Measurements from ENCODE around the gene UBAP2L.
"Not testable (repeated sequence)": the region's sequence is repeated elsewhere in the genome, so short reads cannot be mapped to it uniquely, and the experiment has no call there.

Gene UBAP2L

DNA sequence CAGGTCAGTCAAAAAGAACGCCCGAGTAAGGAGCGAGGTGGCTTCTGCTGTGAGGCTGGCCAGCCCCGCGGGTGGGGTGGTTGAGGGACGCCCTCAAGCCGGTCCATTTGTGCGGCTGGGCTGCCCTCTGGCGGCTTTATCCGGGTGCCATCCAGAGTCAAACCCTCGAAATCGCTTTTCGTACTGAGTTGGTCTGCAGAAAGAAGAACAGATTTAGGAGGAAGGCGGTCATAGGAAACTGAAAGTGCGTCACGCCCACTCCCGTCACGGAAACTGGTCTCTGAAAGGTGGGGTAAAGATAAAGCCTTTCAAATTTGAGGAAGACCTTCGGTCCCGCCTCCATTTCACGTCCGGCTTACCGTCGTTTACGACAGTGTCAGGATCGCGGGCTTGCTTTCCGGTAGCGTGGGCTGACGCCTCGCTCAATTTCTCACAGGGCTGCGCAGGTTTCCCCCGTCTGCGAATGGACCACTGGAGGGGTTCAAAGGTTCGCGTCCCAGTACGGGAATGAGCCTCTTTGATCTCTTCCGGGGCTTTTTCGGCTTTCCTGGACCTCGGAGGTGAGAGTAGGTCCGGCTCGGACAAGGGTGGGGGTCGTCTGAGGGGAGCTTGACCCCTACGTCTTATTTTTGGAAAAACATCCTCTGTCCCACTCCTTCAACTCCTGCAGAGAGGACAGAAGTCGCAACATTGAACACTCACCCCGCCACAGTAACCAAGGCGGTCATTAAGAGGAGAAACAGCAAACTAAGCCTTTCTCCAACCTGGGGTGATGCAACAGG lies 51.7 kb downstream of the UBAP2L start, which contains the start of gene HAX1:
Gene HAX1, plus strand, starts transcription at position 413 of the 782 bp plus-strand sequence. Its CDS starts 95 bp downstream, at position 508.
- peak; percentile 84 for DNase-seq (ENCODE audit: low read depth, low spot score)
- TF ChIP-seq YY1 (IDR thresholded peaks at IDR 0.05; ENCODE audit: insufficient read depth, insufficient read length) (peak; percentile 35), SUZ12 (IDR thresholded peaks at IDR 0.05; ENCODE audit: extremely low read depth, insufficient read depth, insufficient read length) (no peak), ZNF274 (IDR thresholded peaks at IDR 0.05; ENCODE audit: low read depth, low read length) (no peak)
- peak within 1 kb of the TSS; percentile 97 for H3K9ac ChIP-seq (ENCODE audit: insufficient read length, low read depth)
- H3K36me3 ChIP-seq (ENCODE audit: insufficient read depth, insufficient read length, low read length) = peaks cover 70% of the 10 kb centered on the region
- no peaks in the 10 kb centered on the region for H3K9me3 ChIP-seq (ENCODE audit: insufficient read depth, low read length)
- peak within 1 kb of the TSS; percentile 90 for H3K4me3 ChIP-seq (ENCODE audit: insufficient read length, low read depth)
- peaks cover 4% of the 10 kb centered on the region for H3K4me1 ChIP-seq (ENCODE audit: insufficient read depth, insufficient read length)
- H3K27me3 ChIP-seq (ENCODE audit: insufficient read depth, insufficient read length) = no peaks in the 10 kb centered on the region

DNA sequence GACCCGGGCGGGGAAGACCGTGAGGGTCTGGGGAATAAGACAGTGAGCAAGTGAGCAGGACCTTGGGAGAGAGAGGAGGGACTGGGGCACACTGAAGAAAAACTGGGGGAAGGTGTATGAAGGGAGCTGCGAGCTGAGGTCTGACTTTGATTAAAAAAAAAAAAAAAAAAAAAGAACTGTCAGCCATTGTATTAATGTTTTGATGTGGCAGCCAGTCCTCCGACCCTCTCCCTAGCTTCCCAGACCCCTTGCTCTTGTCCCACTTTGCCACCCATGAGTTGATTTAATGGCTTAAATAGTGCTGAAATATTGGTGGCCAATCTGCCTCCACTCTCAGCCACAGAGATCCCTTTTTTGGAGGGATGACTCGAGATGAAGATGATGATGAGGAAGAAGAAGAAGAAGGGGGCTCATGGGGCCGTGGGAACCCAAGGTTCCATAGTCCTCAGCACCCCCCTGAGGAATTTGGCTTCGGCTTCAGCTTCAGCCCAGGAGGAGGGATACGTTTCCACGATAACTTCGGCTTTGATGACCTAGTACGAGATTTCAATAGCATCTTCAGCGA lies 52.3 kb downstream of the UBAP2L start:
- Histone ChIP-seq H3K27me3 (ENCODE audit: insufficient read depth, insufficient read length) (no peaks in the 10 kb centered on the region), H3K9me3 (ENCODE audit: insufficient read depth, low read length) (no peaks in the 10 kb centered on the region), H3K4me1 (ENCODE audit: insufficient read depth, insufficient read length) (peaks cover 4% of the 10 kb centered on the region), H3K9ac (ENCODE audit: insufficient read length, low read depth) (peak overlapping the region; percentile 97), H3K36me3 (ENCODE audit: insufficient read depth, insufficient read length, low read length) (peaks cover 73% of the 10 kb centered on the region), H3K4me3 (ENCODE audit: insufficient read length, low read depth) (peak overlapping the region; percentile 90)
- no peak for DNase-seq (ENCODE audit: low read depth, low spot score)
- TF ChIP-seq ZNF274 (IDR thresholded peaks at IDR 0.05; ENCODE audit: low read depth, low read length) (no peak), SUZ12 (IDR thresholded peaks at IDR 0.05; ENCODE audit: extremely low read depth, insufficient read depth, insufficient read length) (no peak), YY1 (IDR thresholded peaks at IDR 0.05; ENCODE audit: insufficient read depth, insufficient read length) (no peak)

DNA sequence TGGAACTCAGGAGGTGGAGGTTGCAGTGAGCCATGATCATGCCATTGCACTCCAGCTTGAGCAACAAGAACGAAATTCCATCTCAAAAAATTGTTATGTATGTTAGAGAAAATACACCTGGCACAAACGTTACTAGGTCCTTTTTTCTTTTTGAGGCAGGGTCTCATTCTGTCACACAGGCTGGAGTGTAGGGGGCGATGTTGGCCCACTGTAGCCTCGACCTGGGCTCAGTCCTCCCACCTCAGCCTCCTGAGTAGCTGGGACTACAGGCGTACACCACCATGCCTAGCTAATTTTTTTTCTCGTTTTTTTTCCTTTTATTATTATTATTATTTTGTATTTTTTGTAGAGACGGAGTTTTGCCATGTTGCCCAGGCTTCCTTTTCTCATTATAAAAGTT lies 56.0 kb downstream of the UBAP2L start:
- no peak for TF ChIP-seq SUZ12 (IDR thresholded peaks at IDR 0.05; ENCODE audit: extremely low read depth, insufficient read depth, insufficient read length)
- no peak for TF ChIP-seq YY1 (IDR thresholded peaks at IDR 0.05; ENCODE audit: insufficient read depth, insufficient read length)
- Histone ChIP-seq H3K27me3 (ENCODE audit: insufficient read depth, insufficient read length) (no peaks in the 10 kb centered on the region), H3K9me3 (ENCODE audit: insufficient read depth, low read length) (no peaks in the 10 kb centered on the region), H3K4me1 (ENCODE audit: insufficient read depth, insufficient read length) (peaks cover 4% of the 10 kb centered on the region), H3K4me3 (ENCODE audit: insufficient read length, low read depth) (no peak overlapping the region), H3K9ac (ENCODE audit: insufficient read length, low read depth) (no peak overlapping the region), H3K36me3 (ENCODE audit: insufficient read depth, insufficient read length, low read length) (peaks cover 46% of the 10 kb centered on the region)
- peak; percentile 39 for DNase-seq (ENCODE audit: low read depth, low spot score)

DNA sequence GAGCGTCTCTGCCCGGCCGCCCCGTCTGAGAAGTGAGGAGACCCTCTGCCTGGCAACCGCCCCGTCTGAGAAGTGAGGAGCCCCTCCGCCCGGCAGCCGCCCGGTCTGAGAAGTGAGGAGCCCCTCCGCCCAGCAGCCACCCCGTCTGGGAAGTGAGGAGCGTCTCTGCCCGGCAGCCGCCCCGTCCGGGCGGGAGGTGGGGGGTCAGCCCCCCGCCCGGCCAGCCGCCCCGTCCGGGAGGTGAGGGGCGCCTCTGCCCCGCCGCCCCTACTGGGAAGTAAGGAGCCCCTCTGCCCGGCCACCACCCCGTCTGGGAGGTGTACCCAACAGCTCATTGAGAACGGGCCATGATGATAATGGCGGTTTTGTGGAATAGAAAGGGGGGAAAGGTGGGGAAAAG lies 66.8 kb downstream of the UBAP2L start:
- not testable (repeated sequence) for DNase-seq (ENCODE audit: low read depth, low spot score); H3K27me3 ChIP-seq (ENCODE audit: insufficient read depth, insufficient read length); H3K4me1 ChIP-seq (ENCODE audit: insufficient read depth, insufficient read length); H3K9ac ChIP-seq (ENCODE audit: insufficient read length, low read depth); H3K36me3 ChIP-seq (ENCODE audit: insufficient read depth, insufficient read length, low read length); H3K9me3 ChIP-seq (ENCODE audit: insufficient read depth, low read length); H3K4me3 ChIP-seq (ENCODE audit: insufficient read length, low read depth)

DNA sequence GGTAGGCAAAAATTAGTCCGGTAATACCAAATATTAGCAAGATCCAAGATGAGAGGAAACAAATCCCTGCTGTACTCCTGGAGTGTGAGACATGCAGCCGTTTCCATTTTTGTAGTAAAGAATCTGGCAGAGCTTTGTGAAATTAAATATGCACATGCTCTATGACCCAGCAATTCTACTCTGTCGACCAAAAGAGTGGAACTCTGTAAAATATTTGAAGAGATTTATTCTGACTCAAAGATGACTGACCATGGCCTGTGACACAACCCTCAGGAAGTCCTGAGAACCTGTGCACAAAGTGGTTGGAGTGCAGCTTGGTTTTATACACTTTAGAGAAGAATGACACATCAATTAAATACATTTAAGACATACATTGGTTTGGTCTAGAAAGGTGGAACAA lies 67.9 kb downstream of the UBAP2L start:
- Histone ChIP-seq H3K9me3 (ENCODE audit: insufficient read depth, low read length) (peaks cover 4% of the 10 kb centered on the region; the same call in 1 of the 2 replicates), H3K36me3 (ENCODE audit: insufficient read depth, insufficient read length, low read length) (no peaks in the 10 kb centered on the region), H3K27me3 (ENCODE audit: insufficient read depth, insufficient read length) (no peaks in the 10 kb centered on the region), H3K9ac (ENCODE audit: insufficient read length, low read depth) (no peak overlapping the region), H3K4me3 (ENCODE audit: insufficient read length, low read depth) (no peak overlapping the region), H3K4me1 (ENCODE audit: insufficient read depth, insufficient read length) (no peaks in the 10 kb centered on the region)
- no peak for DNase-seq (ENCODE audit: low read depth, low spot score)
- no peak for TF ChIP-seq ZNF274 (IDR thresholded peaks at IDR 0.05; ENCODE audit: low read depth, low read length)
- no peak for TF ChIP-seq SUZ12 (IDR thresholded peaks at IDR 0.05; ENCODE audit: extremely low read depth, insufficient read depth, insufficient read length)
- no peak for TF ChIP-seq YY1 (IDR thresholded peaks at IDR 0.05; ENCODE audit: insufficient read depth, insufficient read length)

DNA sequence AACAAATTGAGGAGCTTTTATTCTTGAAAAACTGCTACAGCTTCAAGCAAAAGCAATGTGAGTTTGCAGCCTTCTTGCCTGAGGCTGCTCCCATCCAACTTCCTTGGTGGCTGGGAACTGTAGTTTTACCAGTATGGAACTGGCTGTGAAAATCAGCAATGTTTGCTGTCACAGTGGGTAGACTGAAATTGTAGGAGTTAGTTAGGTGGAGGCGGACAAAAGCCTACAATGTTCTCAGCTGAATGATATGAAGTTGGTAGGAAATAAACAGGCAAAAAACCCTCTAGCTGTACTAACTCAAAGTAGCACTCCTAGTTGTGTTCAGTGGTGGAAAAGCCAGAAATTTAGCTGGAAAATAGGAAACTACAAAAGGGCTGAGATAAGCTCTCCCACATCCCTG lies 70.2 kb downstream of the UBAP2L start:
- H3K36me3 ChIP-seq (ENCODE audit: insufficient read depth, insufficient read length, low read length) = no peaks in the 10 kb centered on the region
- H3K27me3 ChIP-seq (ENCODE audit: insufficient read depth, insufficient read length) = no peaks in the 10 kb centered on the region
- H3K4me1 ChIP-seq (ENCODE audit: insufficient read depth, insufficient read length) = no peaks in the 10 kb centered on the region
- no peak overlapping the region for H3K9ac ChIP-seq (ENCODE audit: insufficient read length, low read depth)
- no peak overlapping the region for H3K4me3 ChIP-seq (ENCODE audit: insufficient read length, low read depth)
- DNase-seq (ENCODE audit: low read depth, low spot score) = no peak
- TF ChIP-seq YY1 (IDR thresholded peaks at IDR 0.05; ENCODE audit: insufficient read depth, insufficient read length) (no peak), ZNF274 (IDR thresholded peaks at IDR 0.05; ENCODE audit: low read depth, low read length) (no peak), SUZ12 (IDR thresholded peaks at IDR 0.05; ENCODE audit: extremely low read depth, insufficient read depth, insufficient read length) (no peak)
- H3K9me3 ChIP-seq (ENCODE audit: insufficient read depth, low read length) = peaks cover 21% of the 10 kb centered on the region

DNA sequence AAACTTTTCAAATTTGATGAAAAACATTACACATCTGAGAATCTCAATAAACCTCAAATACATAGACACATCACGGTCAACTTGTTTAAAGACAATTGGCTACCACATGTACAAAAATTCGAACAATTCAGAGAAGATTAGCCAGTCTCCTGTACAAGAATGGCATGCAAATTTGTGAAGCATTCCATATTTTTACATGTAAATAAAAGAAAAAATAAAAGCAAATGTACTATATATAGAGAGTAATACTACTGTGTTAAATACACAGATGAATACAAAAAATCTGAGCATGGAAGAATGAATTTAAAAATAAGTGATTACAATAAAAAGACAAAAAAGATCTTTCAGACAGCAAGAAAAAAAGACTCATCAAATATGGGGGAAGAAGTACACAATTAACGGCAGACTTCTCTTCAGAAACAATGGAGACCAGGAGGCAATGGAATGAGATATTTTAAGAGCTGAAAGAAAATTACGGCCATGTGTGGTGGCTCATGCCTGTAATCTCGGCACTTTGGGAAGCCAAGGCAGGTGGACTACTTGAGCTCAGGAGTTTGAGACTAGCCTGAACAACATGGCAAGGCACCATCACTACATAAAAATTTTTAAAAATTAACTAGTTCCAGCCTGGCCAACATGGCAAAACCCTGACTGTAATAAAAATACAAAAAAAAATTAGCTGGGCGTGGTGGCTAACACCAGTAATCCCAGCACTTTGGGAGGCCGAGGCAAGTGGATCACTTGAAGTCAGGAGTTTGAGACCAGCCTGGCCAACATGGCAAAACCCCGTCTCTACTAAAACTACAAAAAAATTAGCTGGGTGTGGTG lies 74.9 kb downstream of the UBAP2L start:
- DNase-seq (ENCODE audit: low read depth, low spot score) = no peak
- Histone ChIP-seq H3K4me1 (ENCODE audit: insufficient read depth, insufficient read length) (no peaks in the 10 kb centered on the region), H3K9ac (ENCODE audit: insufficient read length, low read depth) (no peak overlapping the region), H3K4me3 (ENCODE audit: insufficient read length, low read depth) (no peak overlapping the region), H3K27me3 (ENCODE audit: insufficient read depth, insufficient read length) (no peaks in the 10 kb centered on the region), H3K36me3 (ENCODE audit: insufficient read depth, insufficient read length, low read length) (no peaks in the 10 kb centered on the region), H3K9me3 (ENCODE audit: insufficient read depth, low read length) (peaks cover 27% of the 10 kb centered on the region)
- TF ChIP-seq ZNF274 (IDR thresholded peaks at IDR 0.05; ENCODE audit: low read depth, low read length) (no peak), SUZ12 (IDR thresholded peaks at IDR 0.05; ENCODE audit: extremely low read depth, insufficient read depth, insufficient read length) (no peak), YY1 (IDR thresholded peaks at IDR 0.05; ENCODE audit: insufficient read depth, insufficient read length) (no peak)
